K562 (cell line): ENCODE measurements around the gene SNRNP48. TPM values are rescaled to one million over a fixed set of nuclear protein-coding genes. Genes with fewer than 3 reads are reported as not detected.

Source experiments
- BACH1 ChIP-seq: fragments of 200-800 bp; sonication (Bioruptor generic); IDR thresholded peaks from 2 replicates; pipeline ENCODE4 v1.6.1; 2016; ENCODE audit warnings: missing genetic modification characterization, missing compliant biosample characterization
- CAMTA2 ChIP-seq: fragments of 250-450 bp; sonication (Bioruptor Pico); conservative IDR thresholded peaks from 2 replicates; pipeline ENCODE4 v1.5.1; 2022
- CCAR2 ChIP-seq: fragments of 200-400 bp; formaldehyde crosslinking; IDR thresholded peaks from 2 replicates; pipeline ENCODE4 v1.6.1; 2017; ENCODE audit warnings: mild to moderate bottlenecking, low read depth, low read length
- EP300 ChIP-seq: IDR thresholded peaks from 2 replicates; pipeline ENCODE4 v1.6.1; 2012; ENCODE audit warnings: low read length, improper control_type of control experiment
- EZH2 ChIP-seq: IDR thresholded peaks from 2 replicates; pipeline ENCODE4 v1.6.1; 2012; ENCODE audit warnings: low read depth, mild to moderate bottlenecking, inconsistent platforms, low read length, borderline replicate concordance
- FOXK1 ChIP-seq: sonication (generic); formaldehyde crosslinking; IDR thresholded peaks from 2 replicates; pipeline ENCODE4 v1.8.0; 2022; ENCODE audit warnings: missing genetic modification reagents, mild to moderate bottlenecking, borderline replicate concordance
- GATA2 ChIP-seq: sonication (generic); formaldehyde crosslinking; IDR thresholded peaks from 2 replicates; pipeline ENCODE4 v1.4.0; 2020; ENCODE audit warnings: mild to moderate bottlenecking, missing genetic modification reagents
- HSF4 ChIP-seq: fragments of 250-450 bp; sonication (Bioruptor Pico); IDR thresholded peaks from 2 replicates; pipeline ENCODE4 v2.1.2; 2022; ENCODE audit warnings: mild to moderate bottlenecking, moderate library complexity, borderline replicate concordance
- KLF1 ChIP-seq: fragments of 450-650 bp; IDR thresholded peaks from 2 replicates; pipeline ENCODE4 v1.6.1; 2016; ENCODE audit warnings: missing genetic modification characterization, missing compliant biosample characterization
- KLF10 ChIP-seq: fragments of 250-450 bp; sonication (Bioruptor Pico); IDR thresholded peaks from 2 replicates; pipeline ENCODE4 v1.6.1; 2021; ENCODE audit warnings: matching md5 sums
- MED1 ChIP-seq: sonication (generic); formaldehyde crosslinking; IDR thresholded peaks from 2 replicates; pipeline ENCODE4 v1.8.1; 2023; ENCODE audit warnings: missing genetic modification reagents, borderline replicate concordance
- PCBP1 ChIP-seq: fragments of 200-400 bp; formaldehyde crosslinking; IDR thresholded peaks from 2 replicates; pipeline ENCODE4 v1.6.1; 2018; ENCODE audit warnings: mild to moderate bottlenecking, low read depth, low read length; ENCODE audit not compliant: poor library complexity, severe bottlenecking
- RBM39 ChIP-seq: fragments of 200-400 bp; formaldehyde crosslinking; optimal IDR thresholded peaks from 2 replicates; pipeline ENCODE3; 2018; ENCODE audit warnings: low read depth, low read length
- SRF ChIP-seq, 2 experiments: fragments of 250-450, 450-650 bp in 1 of 2; sonication (Bioruptor Pico) in 1 of 2; sonication (generic) in 1 of 2; formaldehyde crosslinking; IDR thresholded peaks; 2 replicates each; pipeline versions ENCODE4 v1.5.0 to v1.5.1; 2020 to 2022; ENCODE audit warnings: mild to moderate bottlenecking in 1 of 2, missing genetic modification reagents in 1 of 2
- THRAP3 ChIP-seq: fragments of 450-650 bp; IDR thresholded peaks from 2 replicates; pipeline ENCODE4 v1.6.1; 2016; ENCODE audit warnings: mild to moderate bottlenecking, inconsistent platforms, borderline replicate concordance
- TRIM28 ChIP-seq: fragments of 450-650 bp; IDR thresholded peaks from 2 replicates; pipeline ENCODE4 v1.6.1; 2017
- XRCC5 ChIP-seq: fragments of 200-400 bp; formaldehyde crosslinking; IDR thresholded peaks from 2 replicates; pipeline ENCODE4 v1.6.1; 2017; ENCODE audit warnings: low read depth, mild to moderate bottlenecking, low read length
- ZFX ChIP-seq: sonication (generic); formaldehyde crosslinking; IDR thresholded peaks from 2 replicates; pipeline ENCODE4 v1.8.0; 2022; ENCODE audit warnings: mild to moderate bottlenecking, missing genetic modification reagents, moderate library complexity
- ZNF347 ChIP-seq: fragments of 450-650 bp; formaldehyde crosslinking; IDR thresholded peaks from 2 replicates; pipeline ENCODE4 v1.4.0; 2020; ENCODE audit warnings: low read depth, mild to moderate bottlenecking, moderate library complexity
- ZNF780A ChIP-seq: fragments of 250-450 bp; sonication (Bioruptor Pico); IDR thresholded peaks from 2 replicates; pipeline ENCODE4 v1.5.0; 2021; ENCODE audit warnings: mild to moderate bottlenecking
- polyA plus RNA-seq, 8 experiments: library from polyadenylated mRNA; depleted of rRNA in 4 of 8; stranded (reverse) in 5 of 8; unstranded in 3 of 8; fragments of >200 nt; fragmentation: Nextera tagmentation in 2 of 8; fragmentation: Illumina TruSeq in 1 of 8; extraction: Ambion mirVana in 2 of 8; extraction: Trizol in 1 of 8; gene quantifications; 2 replicates each; pipeline versions ENCODE4 v1.2.1 to v1.2.3, GENCODE V29; 2011 to 2014; ENCODE audit warnings: inconsistent platforms in 1 of 8, missing spikeins in 1 of 8
- total RNA-seq, 7 experiments: library from RNA; depleted of rRNA in 6 of 7; stranded (reverse); fragments of >200 nt in 6 of 7; fragmentation: Illumina TruSeq in 2 of 7; extraction: Trizol in 2 of 7; gene quantifications; 2 replicates each; pipeline versions ENCODE4 v1.2.1 to v1.2.3, GENCODE V29; 2011 to 2021; ENCODE audit warnings: low replicate concordance in 1 of 7
- TF ChIP-seq, protein P1 (sequence below), 3 experiments: IDR thresholded peaks in 2 of 3; conservative IDR thresholded peaks in 1 of 3; 2 replicates each; pipeline ENCODE4 v1.5.1; 2011 to 2012; ENCODE audit warnings: low read length in 3 of 3, mild to moderate bottlenecking in 3 of 3, control low read depth in 2 of 3, improper control_type of control experiment in 1 of 3, inconsistent platforms in 1 of 3, low read depth in 1 of 3, mixed read lengths in 1 of 3, moderate library complexity in 1 of 3; ENCODE audit not compliant: insufficient read depth in 2 of 3
- TF ChIP-seq, protein P2 (sequence below): sonication (generic); formaldehyde crosslinking; IDR thresholded peaks from 2 replicates; pipeline ENCODE4 v1.5.0; 2020; ENCODE audit warnings: missing genetic modification reagents
- TF ChIP-seq, protein P3 (sequence below): sonication (generic); formaldehyde crosslinking; IDR thresholded peaks from 2 replicates; pipeline ENCODE4 v1.8.0; 2023; ENCODE audit warnings: mild to moderate bottlenecking, missing genetic modification reagents
- TF ChIP-seq, protein P4 (sequence below): fragments of 250-450 bp; sonication (Bioruptor Pico); IDR thresholded peaks from 2 replicates; pipeline ENCODE4 v1.4.0; 2020
- TF ChIP-seq, protein P5 (sequence below), 3 experiments: fragments of 200-800 bp in 1 of 3; sonication (Bioruptor generic) in 1 of 3; sonication (generic) in 1 of 3; formaldehyde crosslinking in 1 of 3; IDR thresholded peaks; 2 replicates each; pipeline versions ENCODE4 v1.6.1 to v1.8.0; 2016 to 2022; ENCODE audit warnings: mild to moderate bottlenecking in 2 of 3, missing compliant biosample characterization in 2 of 3, missing genetic modification characterization in 2 of 3, missing genetic modification reagents in 1 of 3

Gene SNRNP48
- total and polyA plus RNA-seq, 9 of the 15 experiments (the other 6 are each of a cell fraction or from before 2014, with no cell fraction given), result 6.2 to 32.9 (median 18.6) TPM

DNA sequence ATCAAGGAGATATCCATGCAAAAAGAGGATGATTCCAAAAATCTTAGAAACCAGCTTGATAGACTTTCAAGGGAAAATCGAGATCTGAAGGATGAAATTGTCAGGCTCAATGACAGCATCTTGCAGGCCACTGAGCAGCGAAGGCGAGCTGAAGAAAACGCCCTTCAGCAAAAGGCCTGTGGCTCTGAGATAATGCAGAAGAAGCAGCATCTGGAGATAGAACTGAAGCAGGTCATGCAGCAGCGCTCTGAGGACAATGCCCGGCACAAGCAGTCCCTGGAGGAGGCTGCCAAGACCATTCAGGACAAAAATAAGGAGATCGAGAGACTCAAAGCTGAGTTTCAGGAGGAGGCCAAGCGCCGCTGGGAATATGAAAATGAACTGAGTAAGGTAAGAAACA, 10.1 kb upstream of the SNRNP48 start (continued):
- TF ChIP-seq ZNF780A (CRISPR knock-in tag) (no peak), RBM39 (no peak), CAMTA2 (CRISPR knock-in tag) (no peak), KLF1 (peak; percentile 87), FOXK1 (CRISPR knock-in tag) (no peak), CCAR2 (no peak), ZNF347 (CRISPR knock-in tag) (no peak), THRAP3 (no peak), PCBP1 (no peak), BACH1 (tag) (no peak), XRCC5 (no peak), MED1 (CRISPR knock-in tag) (no peak), EZH2 (no peak), EP300 (peak; percentile 40; the same call in 1 of the 2 replicates), HSF4 (no peak), GATA2 (CRISPR knock-in tag) (no peak), TRIM28 (no peak), SRF (CRISPR knock-in tag; IDR thresholded peaks at IDR 0.05) (no peak), KLF10 (no peak), ZFX (CRISPR knock-in tag) (no peak)
- TF ChIP-seq, protein P1, sequence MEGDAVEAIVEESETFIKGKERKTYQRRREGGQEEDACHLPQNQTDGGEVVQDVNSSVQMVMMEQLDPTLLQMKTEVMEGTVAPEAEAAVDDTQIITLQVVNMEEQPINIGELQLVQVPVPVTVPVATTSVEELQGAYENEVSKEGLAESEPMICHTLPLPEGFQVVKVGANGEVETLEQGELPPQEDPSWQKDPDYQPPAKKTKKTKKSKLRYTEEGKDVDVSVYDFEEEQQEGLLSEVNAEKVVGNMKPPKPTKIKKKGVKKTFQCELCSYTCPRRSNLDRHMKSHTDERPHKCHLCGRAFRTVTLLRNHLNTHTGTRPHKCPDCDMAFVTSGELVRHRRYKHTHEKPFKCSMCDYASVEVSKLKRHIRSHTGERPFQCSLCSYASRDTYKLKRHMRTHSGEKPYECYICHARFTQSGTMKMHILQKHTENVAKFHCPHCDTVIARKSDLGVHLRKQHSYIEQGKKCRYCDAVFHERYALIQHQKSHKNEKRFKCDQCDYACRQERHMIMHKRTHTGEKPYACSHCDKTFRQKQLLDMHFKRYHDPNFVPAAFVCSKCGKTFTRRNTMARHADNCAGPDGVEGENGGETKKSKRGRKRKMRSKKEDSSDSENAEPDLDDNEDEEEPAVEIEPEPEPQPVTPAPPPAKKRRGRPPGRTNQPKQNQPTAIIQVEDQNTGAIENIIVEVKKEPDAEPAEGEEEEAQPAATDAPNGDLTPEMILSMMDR (IDR thresholded peaks at IDR 0.05 in 2 of 3, conservative IDR thresholded peaks at IDR 0.05 in 1 of 3; ENCODE audit: insufficient read depth in 2 of 3, low read depth in 1 of 3, low read length in 3 of 3), result no peak
- TF ChIP-seq, protein P2, sequence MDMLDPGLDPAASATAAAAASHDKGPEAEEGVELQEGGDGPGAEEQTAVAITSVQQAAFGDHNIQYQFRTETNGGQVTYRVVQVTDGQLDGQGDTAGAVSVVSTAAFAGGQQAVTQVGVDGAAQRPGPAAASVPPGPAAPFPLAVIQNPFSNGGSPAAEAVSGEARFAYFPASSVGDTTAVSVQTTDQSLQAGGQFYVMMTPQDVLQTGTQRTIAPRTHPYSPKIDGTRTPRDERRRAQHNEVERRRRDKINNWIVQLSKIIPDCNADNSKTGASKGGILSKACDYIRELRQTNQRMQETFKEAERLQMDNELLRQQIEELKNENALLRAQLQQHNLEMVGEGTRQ, result no peak
- TF ChIP-seq, protein P3, sequence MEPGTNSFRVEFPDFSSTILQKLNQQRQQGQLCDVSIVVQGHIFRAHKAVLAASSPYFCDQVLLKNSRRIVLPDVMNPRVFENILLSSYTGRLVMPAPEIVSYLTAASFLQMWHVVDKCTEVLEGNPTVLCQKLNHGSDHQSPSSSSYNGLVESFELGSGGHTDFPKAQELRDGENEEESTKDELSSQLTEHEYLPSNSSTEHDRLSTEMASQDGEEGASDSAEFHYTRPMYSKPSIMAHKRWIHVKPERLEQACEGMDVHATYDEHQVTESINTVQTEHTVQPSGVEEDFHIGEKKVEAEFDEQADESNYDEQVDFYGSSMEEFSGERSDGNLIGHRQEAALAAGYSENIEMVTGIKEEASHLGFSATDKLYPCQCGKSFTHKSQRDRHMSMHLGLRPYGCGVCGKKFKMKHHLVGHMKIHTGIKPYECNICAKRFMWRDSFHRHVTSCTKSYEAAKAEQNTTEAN (CRISPR knock-in tag), result no peak
- TF ChIP-seq, protein P4, sequence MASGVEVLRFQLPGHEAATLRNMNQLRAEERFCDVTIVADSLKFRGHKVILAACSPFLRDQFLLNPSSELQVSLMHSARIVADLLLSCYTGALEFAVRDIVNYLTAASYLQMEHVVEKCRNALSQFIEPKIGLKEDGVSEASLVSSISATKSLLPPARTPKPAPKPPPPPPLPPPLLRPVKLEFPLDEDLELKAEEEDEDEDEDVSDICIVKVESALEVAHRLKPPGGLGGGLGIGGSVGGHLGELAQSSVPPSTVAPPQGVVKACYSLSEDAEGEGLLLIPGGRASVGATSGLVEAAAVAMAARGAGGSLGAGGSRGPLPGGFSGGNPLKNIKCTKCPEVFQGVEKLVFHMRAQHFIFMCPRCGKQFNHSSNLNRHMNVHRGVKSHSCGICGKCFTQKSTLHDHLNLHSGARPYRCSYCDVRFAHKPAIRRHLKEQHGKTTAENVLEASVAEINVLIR (CRISPR knock-in tag), result no peak
- TF ChIP-seq, protein P5, sequence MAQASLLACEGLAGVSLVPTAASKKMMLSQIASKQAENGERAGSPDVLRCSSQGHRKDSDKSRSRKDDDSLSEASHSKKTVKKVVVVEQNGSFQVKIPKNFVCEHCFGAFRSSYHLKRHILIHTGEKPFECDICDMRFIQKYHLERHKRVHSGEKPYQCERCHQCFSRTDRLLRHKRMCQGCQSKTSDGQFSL (CRISPR knock-in tag; IDR thresholded peaks at IDR 0.05), result no peak
- TF ChIP-seq, protein P5 (tag; IDR thresholded peaks at IDR 0.05), result no peak
